ENCODE measurements around the gene PRKCB.

PRKCB gene

DNA sequence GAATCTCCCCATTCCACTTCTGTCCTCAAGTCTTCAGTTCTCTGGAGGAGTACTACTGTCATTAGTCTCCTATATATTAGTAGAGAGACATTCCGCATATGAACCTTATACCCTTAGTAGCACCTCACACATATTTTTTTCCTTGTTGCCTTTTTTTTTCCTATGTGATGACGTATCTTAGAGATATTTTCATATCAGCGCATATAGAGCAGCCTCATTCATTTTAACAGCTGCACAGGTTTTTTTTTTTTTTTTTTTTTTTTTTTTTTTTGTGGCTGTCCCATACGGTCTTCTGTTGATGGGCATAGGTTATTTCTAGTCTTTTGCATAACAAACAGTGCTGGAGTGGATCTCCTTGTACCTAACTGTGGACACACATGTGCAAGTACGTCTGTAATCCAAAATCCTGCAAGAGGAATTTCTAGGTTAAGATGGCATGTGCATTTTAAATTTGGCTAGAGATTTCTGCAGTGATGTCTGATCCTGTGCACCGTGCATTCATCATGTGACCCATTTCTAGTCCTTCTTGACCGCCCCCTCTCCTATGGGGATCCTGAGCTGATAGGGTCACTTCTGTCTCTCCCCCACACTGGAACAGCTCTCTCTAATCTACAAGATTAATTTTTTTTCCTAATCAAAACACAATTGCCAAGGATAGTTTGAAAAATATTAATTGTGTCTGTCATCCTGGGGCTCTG, 64.8 kb downstream of the PRKCB start:
- H3K9ac ChIP-seq (ENCODE audit: low read length in 5 of 5), result no peak overlapping the region
- H3K36me3 ChIP-seq (ENCODE audit: control insufficient read depth in 5 of 5, insufficient read depth in 5 of 5, low read length in 5 of 5), result no peaks in the 10 kb centered on the region
- H3K27me3 ChIP-seq (ENCODE audit: control insufficient read depth in 5 of 5, insufficient read depth in 4 of 5, low read length in 5 of 5), result peaks cover 0 to 4% (median 0%) of the 10 kb centered on the region in 5 donors
- H3K9me3 ChIP-seq (ENCODE audit: control insufficient read depth in 5 of 5, low read length in 5 of 5), result no peaks in the 10 kb centered on the region
- H3K27ac ChIP-seq (ENCODE audit: low read depth, low read length), result no peak overlapping the region
- no peaks in the 10 kb centered on the region for H3K4me1 ChIP-seq (ENCODE audit: control insufficient read depth in 5 of 5, insufficient read depth in 5 of 5, low read length in 5 of 5)
- H3K4me3 ChIP-seq (ENCODE audit: low read depth in 1 of 5, low read length in 5 of 5), result no peak overlapping the region

DNA sequence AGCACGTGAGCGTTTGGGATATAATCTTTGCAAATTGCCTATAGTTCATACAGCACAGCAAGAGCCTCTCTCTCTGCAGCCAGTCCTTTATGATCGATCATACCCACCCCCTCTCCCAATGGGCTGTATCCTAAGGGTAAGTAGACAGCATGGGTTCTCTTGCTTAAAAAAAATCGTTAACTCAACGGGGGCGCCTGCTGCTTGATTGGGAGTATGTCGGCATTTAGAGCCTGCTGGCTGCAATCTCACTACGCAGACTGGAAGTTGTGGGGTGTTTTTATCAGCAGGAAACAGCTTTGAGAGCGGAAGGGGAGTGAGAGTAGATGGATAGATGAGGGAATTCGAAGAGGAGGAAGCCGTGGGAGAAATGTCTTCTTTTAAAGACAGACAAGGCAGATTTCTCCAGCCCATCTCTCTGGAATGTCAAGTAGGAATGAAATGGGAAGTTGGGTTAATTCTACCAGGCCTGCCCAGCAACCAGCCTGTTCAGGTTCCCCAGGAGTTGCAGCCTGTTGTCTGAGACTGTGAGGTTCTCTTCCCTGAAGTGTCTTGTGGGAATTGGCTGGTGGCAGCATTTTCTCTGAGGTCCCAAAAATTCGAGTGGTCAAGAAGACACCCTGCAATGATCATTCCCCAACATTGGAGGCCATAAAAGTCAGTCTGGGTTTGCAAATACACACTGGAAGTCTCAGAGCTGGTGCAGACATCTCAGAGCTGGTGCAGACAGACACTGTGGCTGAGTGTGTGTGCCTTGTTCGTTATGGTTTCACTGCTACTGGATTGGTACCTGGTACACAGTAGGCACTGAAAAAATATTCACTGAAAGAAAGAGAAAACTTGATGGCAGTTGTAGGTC, 65.6 kb downstream of the PRKCB start:
- H3K27me3 ChIP-seq (ENCODE audit: control insufficient read depth in 5 of 5, insufficient read depth in 4 of 5, low read length in 5 of 5), result peaks cover 0 to 4% (median 0%) of the 10 kb centered on the region in 5 donors
- H3K36me3 ChIP-seq (ENCODE audit: control insufficient read depth in 5 of 5, insufficient read depth in 5 of 5, low read length in 5 of 5), result no peaks in the 10 kb centered on the region
- H3K4me3 ChIP-seq (ENCODE audit: low read depth in 1 of 5, low read length in 5 of 5), result no peak overlapping the region
- H3K9me3 ChIP-seq (ENCODE audit: control insufficient read depth in 5 of 5, low read length in 5 of 5), result no peaks in the 10 kb centered on the region
- H3K27ac ChIP-seq (ENCODE audit: low read depth, low read length), result no peak overlapping the region
- no peaks in the 10 kb centered on the region for H3K4me1 ChIP-seq (ENCODE audit: control insufficient read depth in 5 of 5, insufficient read depth in 5 of 5, low read length in 5 of 5)
- no peak overlapping the region for H3K9ac ChIP-seq (ENCODE audit: low read length in 5 of 5)

DNA sequence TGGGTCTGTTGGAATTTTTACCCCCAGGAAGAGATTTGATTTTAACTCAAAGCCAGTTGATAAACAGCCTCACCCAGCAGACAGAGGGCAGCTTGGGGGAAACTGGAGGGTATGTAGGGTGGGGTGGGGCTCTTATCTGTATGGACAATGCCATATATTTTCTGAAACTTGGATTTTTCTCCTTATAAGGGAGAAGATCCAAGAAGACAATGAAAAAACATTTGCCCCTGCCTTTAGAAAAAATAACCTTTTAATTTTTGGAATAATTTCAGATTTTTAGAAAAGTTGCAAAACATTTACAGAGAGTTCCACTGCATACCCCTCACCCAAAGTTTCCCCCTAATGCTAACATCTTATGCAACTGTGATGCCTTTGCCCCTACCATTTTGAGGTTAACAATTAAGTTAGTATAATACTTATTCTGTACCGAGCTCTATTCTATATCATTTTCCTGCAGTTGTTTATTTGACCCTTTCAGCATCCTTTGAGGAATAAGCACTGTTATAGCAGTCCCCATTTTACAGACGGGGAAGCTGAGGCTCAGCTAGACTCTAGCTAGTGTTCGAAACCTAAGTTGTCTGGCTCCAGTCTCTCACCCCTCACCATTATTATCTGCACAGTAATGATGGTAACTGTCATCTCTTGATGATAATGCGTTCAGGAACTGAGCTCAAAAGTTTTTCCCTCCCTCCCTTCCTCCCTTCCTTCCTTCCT, 66.4 kb downstream of the PRKCB start:
- H3K9ac ChIP-seq (ENCODE audit: low read length in 5 of 5), result no peak overlapping the region
- peaks cover 0 to 4% (median 0%) of the 10 kb centered on the region in 5 donors for H3K27me3 ChIP-seq (ENCODE audit: control insufficient read depth in 5 of 5, insufficient read depth in 4 of 5, low read length in 5 of 5)
- no peaks in the 10 kb centered on the region for H3K36me3 ChIP-seq (ENCODE audit: control insufficient read depth in 5 of 5, insufficient read depth in 5 of 5, low read length in 5 of 5)
- no peaks in the 10 kb centered on the region for H3K9me3 ChIP-seq (ENCODE audit: control insufficient read depth in 5 of 5, low read length in 5 of 5)
- H3K4me3 ChIP-seq (ENCODE audit: low read depth in 1 of 5, low read length in 5 of 5), result no peak overlapping the region
- H3K4me1 ChIP-seq (ENCODE audit: control insufficient read depth in 5 of 5, insufficient read depth in 5 of 5, low read length in 5 of 5), result no peaks in the 10 kb centered on the region
- no peak overlapping the region for H3K27ac ChIP-seq (ENCODE audit: low read depth, low read length)

DNA sequence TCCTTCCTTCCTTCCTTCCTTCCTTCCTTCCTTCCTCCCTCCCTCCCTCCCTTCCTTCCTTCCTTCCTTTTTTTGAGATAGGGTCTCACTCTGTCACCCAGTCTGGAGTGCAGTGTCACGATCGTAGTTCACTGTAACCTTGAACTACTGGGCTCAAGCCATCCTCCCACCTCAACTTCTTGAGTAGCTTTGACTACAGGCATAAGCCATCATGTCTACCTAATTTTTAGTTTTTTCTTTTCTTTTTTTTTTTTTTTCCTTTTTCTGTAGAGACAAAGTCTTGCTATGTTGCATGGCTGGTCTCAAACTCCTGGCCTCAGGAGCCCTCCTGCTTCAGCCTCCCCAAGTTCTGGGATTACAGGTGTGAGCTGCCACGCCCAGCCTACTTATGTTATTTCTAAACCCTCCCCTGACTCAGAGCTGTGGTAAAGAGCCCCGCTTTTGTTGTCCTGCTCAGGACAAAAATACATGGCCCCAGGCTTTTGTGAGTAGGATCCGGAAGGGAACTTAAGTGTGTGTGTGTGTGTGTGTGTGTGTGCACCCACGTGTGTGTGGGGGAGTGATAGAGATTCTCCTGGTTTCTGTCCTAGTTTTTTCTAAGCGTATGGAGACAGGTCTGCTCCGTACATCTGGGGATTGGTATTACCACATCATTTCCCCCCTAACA, 67.1 kb downstream of the PRKCB start:
- peaks cover 0 to 4% (median 0%) of the 10 kb centered on the region in 5 donors for H3K27me3 ChIP-seq (ENCODE audit: control insufficient read depth in 5 of 5, insufficient read depth in 4 of 5, low read length in 5 of 5)
- H3K4me3 ChIP-seq (ENCODE audit: low read depth in 1 of 5, low read length in 5 of 5), result no peak overlapping the region
- H3K9ac ChIP-seq (ENCODE audit: low read length in 5 of 5), result no peak overlapping the region
- no peaks in the 10 kb centered on the region for H3K4me1 ChIP-seq (ENCODE audit: control insufficient read depth in 5 of 5, insufficient read depth in 5 of 5, low read length in 5 of 5)
- no peak overlapping the region for H3K27ac ChIP-seq (ENCODE audit: low read depth, low read length)
- no peaks in the 10 kb centered on the region for H3K9me3 ChIP-seq (ENCODE audit: control insufficient read depth in 5 of 5, low read length in 5 of 5)
- H3K36me3 ChIP-seq (ENCODE audit: control insufficient read depth in 5 of 5, insufficient read depth in 5 of 5, low read length in 5 of 5), result no peaks in the 10 kb centered on the region

DNA sequence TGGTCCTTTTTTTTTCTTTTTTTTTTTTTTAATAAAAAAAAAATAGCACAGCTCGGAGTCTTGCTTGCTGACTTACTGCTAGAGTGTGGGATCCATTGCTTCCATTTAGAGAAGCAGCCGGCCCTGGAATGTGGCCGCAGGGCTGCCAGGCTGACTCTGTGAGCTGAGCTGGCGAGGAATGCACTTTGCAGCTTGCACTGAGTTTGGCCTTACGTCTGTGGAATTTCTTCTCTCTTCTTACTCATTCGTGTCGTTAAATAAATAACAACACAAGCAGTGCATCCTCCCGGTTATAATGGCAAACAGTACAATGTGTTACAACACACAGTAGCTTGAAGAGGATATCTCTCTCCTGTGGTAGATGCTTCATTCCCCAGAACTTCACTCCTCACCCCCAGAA, 69.2 kb downstream of the PRKCB start:
- no peaks in the 10 kb centered on the region for H3K36me3 ChIP-seq (ENCODE audit: control insufficient read depth in 5 of 5, insufficient read depth in 5 of 5, low read length in 5 of 5)
- no peak overlapping the region for H3K4me3 ChIP-seq (ENCODE audit: low read depth in 1 of 5, low read length in 5 of 5)
- no peak overlapping the region for H3K9ac ChIP-seq (ENCODE audit: low read length in 5 of 5)
- peaks cover 0 to 4% (median 0%) of the 10 kb centered on the region in 5 donors for H3K27me3 ChIP-seq (ENCODE audit: control insufficient read depth in 5 of 5, insufficient read depth in 4 of 5, low read length in 5 of 5)
- H3K9me3 ChIP-seq (ENCODE audit: control insufficient read depth in 5 of 5, low read length in 5 of 5), result no peaks in the 10 kb centered on the region
- H3K4me1 ChIP-seq (ENCODE audit: control insufficient read depth in 5 of 5, insufficient read depth in 5 of 5, low read length in 5 of 5), result no peaks in the 10 kb centered on the region
- H3K27ac ChIP-seq (ENCODE audit: low read depth, low read length), result no peak overlapping the region

DNA sequence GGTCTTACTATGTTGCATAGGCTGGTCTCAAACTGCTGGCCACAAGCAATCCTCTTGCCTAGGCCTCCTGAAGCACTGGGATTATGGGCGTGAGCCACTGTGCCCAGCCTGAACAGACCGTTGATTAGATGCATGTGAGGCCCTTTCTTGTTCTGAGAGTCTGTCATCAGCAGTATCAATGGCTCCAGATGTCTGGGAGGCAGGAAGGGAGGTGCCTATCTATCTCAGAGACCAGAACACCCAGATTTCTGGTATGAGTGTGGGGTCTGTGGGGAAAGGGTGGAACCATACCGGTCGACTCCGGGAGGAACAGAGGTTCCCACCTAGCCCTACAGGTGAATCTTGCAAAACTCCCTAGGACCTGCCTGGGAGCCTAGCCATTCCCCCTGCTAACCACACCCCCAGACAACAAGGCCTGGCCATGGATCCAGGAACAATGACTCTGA, 71.7 kb downstream of the PRKCB start:
- Histone ChIP-seq H3K9me3 (ENCODE audit: control insufficient read depth in 5 of 5, low read length in 5 of 5) (no peaks in the 10 kb centered on the region), H3K27ac (ENCODE audit: low read depth, low read length) (no peak overlapping the region), H3K27me3 (ENCODE audit: control insufficient read depth in 5 of 5, insufficient read depth in 4 of 5, low read length in 5 of 5) (peaks cover 0 to 4% (median 0%) of the 10 kb centered on the region in 5 donors), H3K4me1 (ENCODE audit: control insufficient read depth in 5 of 5, insufficient read depth in 5 of 5, low read length in 5 of 5) (no peaks in the 10 kb centered on the region), H3K4me3 (ENCODE audit: low read depth in 1 of 5, low read length in 5 of 5) (no peak overlapping the region), H3K36me3 (ENCODE audit: control insufficient read depth in 5 of 5, insufficient read depth in 5 of 5, low read length in 5 of 5) (no peaks in the 10 kb centered on the region), H3K9ac (ENCODE audit: low read length in 5 of 5) (no peak overlapping the region)

DNA sequence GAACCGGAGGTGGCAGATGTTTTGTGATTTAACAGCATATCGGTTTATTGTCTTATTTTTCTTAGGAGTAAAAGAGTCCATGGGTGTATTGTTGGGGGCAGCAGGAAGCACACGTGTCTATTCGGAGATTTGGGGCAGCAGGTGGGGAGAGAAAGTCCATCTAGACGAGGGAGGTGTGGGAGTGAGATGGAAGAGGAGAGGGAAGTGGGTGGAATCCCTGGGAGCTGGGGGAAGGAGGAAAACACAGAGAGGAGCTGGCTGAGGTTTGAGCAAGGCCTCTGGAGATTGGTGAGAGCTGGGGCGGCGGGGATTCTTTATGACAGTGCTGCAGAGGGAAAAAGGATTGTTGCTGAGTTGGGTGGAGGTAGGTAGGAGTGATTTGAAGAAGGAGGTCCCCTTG, 72.1 kb downstream of the PRKCB start:
- H3K9me3 ChIP-seq (ENCODE audit: control insufficient read depth in 5 of 5, low read length in 5 of 5), result no peaks in the 10 kb centered on the region
- no peaks in the 10 kb centered on the region for H3K36me3 ChIP-seq (ENCODE audit: control insufficient read depth in 5 of 5, insufficient read depth in 5 of 5, low read length in 5 of 5)
- H3K27ac ChIP-seq (ENCODE audit: low read depth, low read length), result no peak overlapping the region
- no peak overlapping the region for H3K4me3 ChIP-seq (ENCODE audit: low read depth in 1 of 5, low read length in 5 of 5)
- H3K9ac ChIP-seq (ENCODE audit: low read length in 5 of 5), result no peak overlapping the region
- no peaks in the 10 kb centered on the region for H3K4me1 ChIP-seq (ENCODE audit: control insufficient read depth in 5 of 5, insufficient read depth in 5 of 5, low read length in 5 of 5)
- peaks cover 0 to 4% (median 0%) of the 10 kb centered on the region in 5 donors for H3K27me3 ChIP-seq (ENCODE audit: control insufficient read depth in 5 of 5, insufficient read depth in 4 of 5, low read length in 5 of 5)

DNA sequence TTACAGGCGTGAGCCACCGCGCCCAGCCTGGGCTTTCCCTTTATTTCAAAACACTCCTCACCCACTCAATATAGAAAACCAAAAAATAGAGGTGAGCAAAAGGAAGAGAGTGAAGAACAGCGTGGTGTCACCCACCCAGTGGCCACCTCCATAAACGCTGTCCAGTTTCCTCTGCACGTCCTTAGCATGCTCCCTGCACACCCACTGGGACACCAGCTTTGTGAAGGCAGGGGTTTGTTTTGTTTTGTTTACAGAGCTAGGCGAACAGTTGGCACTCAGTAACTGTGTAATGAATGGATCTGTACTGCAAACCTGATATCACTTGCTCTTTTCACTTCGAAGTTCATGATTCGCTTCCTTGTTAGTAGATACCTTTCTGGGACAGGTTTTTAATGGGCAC, 73.0 kb downstream of the PRKCB start:
- H3K27ac ChIP-seq (ENCODE audit: low read depth, low read length), result no peak overlapping the region
- no peaks in the 10 kb centered on the region for H3K27me3 ChIP-seq (ENCODE audit: control insufficient read depth in 5 of 5, insufficient read depth in 4 of 5, low read length in 5 of 5)

DNA sequence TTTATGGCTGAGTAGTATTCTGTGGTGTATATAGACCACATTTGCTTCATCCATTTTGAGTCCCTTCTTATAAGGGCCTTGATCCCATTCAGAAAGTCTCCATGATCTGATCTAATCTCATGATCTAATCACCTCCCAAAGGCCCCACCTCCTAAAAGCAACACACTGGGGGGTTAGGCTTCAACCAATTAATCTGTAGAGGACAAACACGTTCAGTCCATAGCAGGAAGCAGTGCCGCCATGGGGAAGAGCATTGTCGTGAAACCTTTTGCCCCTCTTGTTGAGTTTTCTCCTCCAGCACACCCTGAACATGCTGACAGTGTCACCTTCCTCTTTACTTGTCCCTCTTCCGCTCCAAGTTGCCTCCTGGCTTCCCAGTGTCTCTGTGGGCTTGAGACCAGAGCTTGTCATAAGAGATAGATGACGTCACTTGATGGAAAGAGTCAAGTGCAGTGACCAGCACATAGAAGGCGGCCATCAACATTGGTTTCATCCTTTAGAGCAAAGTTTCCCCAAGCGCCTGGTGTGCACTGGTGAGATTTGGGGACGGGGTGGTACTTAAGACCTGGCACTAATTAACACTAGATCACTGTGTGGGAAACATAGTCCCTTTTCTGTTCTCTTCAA, 74.1 kb downstream of the PRKCB start:
- Histone ChIP-seq H3K9ac (ENCODE audit: low read length in 5 of 5) (no peak overlapping the region), H3K4me3 (ENCODE audit: low read depth in 1 of 5, low read length in 5 of 5) (no peak overlapping the region), H3K36me3 (ENCODE audit: control insufficient read depth in 5 of 5, insufficient read depth in 5 of 5, low read length in 5 of 5) (no peaks in the 10 kb centered on the region), H3K27me3 (ENCODE audit: control insufficient read depth in 5 of 5, insufficient read depth in 4 of 5, low read length in 5 of 5) (peaks cover 0 to 5% (median 0%) of the 10 kb centered on the region in 5 donors), H3K9me3 (ENCODE audit: control insufficient read depth in 5 of 5, low read length in 5 of 5) (no peaks in the 10 kb centered on the region), H3K4me1 (ENCODE audit: control insufficient read depth in 5 of 5, insufficient read depth in 5 of 5, low read length in 5 of 5) (no peaks in the 10 kb centered on the region), H3K27ac (ENCODE audit: low read depth, low read length) (no peak overlapping the region)

More for the DNA sequence above, 73.0 kb downstream of the PRKCB start:
- Histone ChIP-seq H3K36me3 (ENCODE audit: control insufficient read depth in 5 of 5, insufficient read depth in 5 of 5, low read length in 5 of 5) (no peaks in the 10 kb centered on the region), H3K9ac (ENCODE audit: low read length in 5 of 5) (no peak overlapping the region), H3K4me3 (ENCODE audit: low read depth in 1 of 5, low read length in 5 of 5) (no peak overlapping the region), H3K9me3 (ENCODE audit: control insufficient read depth in 5 of 5, low read length in 5 of 5) (no peaks in the 10 kb centered on the region), H3K4me1 (ENCODE audit: control insufficient read depth in 5 of 5, insufficient read depth in 5 of 5, low read length in 5 of 5) (no peaks in the 10 kb centered on the region)

Measured in subcutaneous abdominal adipose tissue (tissue), 5 donors.